Duodenal mucosa (tissue), 2 donors: Measurements from ENCODE around the gene GLO1.
"Not testable (repeated sequence)": the region's sequence is repeated elsewhere in the genome, so short reads cannot be mapped to it uniquely, and the experiment has no call there.

Experiments used
- H3K27ac ChIP-seq: one replicate; pipeline ENCODE4 v1.7.0; 2013; ENCODE audit warnings: low read depth, low read length
- H3K27me3 ChIP-seq, 2 donors: one replicate each; pipeline ENCODE4 v1.7.0; 2013; ENCODE audit warnings: low read length in 2 of 2, control low read depth in 1 of 2; ENCODE audit not compliant: insufficient read depth in 2 of 2, control insufficient read depth in 1 of 2
- H3K36me3 ChIP-seq, 2 donors: one replicate each; pipeline ENCODE4 v1.7.0; 2013; ENCODE audit warnings: low read length in 2 of 2, control low read depth in 1 of 2; ENCODE audit not compliant: insufficient read depth in 2 of 2, control insufficient read depth in 1 of 2
- H3K4me1 ChIP-seq, 2 donors: one replicate each; pipeline ENCODE4 v1.7.0; 2013; ENCODE audit warnings: low read length in 2 of 2, control low read depth in 1 of 2; ENCODE audit not compliant: insufficient read depth in 2 of 2, control insufficient read depth in 1 of 2
- H3K4me3 ChIP-seq, 2 donors: one replicate each; pipeline ENCODE4 v1.7.0; 2013; ENCODE audit warnings: low read length in 2 of 2, low read depth in 1 of 2
- H3K9ac ChIP-seq, 2 donors: one replicate each; pipeline ENCODE4 v1.7.0; 2013; ENCODE audit warnings: low read length in 2 of 2, low read depth in 1 of 2
- H3K9me3 ChIP-seq, 2 donors: one replicate each; pipeline ENCODE4 v1.7.0; 2013; ENCODE audit warnings: low read length in 2 of 2, control low read depth in 1 of 2; ENCODE audit not compliant: control insufficient read depth in 1 of 2

Gene GLO1

DNA sequence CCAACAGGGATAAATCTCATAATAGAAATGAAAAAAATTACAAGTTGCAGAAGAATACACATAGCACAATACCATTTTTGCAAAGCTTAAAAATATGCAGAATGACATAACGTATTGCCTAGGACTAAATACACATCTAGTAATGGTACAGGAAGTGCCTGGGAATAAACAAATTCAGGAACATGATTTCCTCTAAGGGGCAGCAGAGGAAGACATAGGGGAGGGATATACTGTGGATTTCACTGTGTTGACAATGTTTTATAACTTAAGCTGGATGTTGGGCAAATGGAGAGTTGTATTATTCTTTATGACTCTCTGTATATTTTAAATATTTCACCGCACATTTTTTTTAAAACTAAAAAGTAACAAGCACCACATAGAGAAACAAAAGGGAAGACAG, 5.6 kb upstream of the GLO1 start:
- no peaks in the 10 kb centered on the region for H3K36me3 ChIP-seq
- H3K4me3 ChIP-seq, result no peak overlapping the region
- no peaks in the 10 kb centered on the region for H3K4me1 ChIP-seq
- no peak overlapping the region for H3K27ac ChIP-seq
- H3K9ac ChIP-seq, result no peak overlapping the region
- peaks cover under 1 to 4% of the 10 kb centered on the region in 2 donors for H3K27me3 ChIP-seq
- H3K9me3 ChIP-seq, result no peaks in the 10 kb centered on the region

DNA sequence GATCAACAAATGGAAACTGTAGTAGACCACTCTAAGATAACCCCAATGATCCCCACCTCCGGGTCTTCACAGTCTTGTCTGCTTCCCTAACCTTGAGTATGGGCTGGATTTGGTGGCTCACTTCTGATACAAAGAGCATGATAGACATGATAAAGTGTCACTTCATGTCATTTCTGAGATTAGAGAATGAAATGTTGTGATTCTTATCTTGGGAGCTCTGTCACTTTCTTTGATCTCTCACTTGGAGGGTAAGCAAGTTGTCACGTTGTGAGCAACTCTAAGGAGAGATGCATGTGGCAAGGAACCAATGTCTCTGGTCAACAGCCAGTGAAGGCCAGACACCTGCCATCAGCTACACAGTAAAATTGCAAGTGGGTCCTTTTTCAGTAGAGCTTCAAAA, 3.0 kb upstream of the GLO1 start:
- no peaks in the 10 kb centered on the region for H3K36me3 ChIP-seq

DNA sequence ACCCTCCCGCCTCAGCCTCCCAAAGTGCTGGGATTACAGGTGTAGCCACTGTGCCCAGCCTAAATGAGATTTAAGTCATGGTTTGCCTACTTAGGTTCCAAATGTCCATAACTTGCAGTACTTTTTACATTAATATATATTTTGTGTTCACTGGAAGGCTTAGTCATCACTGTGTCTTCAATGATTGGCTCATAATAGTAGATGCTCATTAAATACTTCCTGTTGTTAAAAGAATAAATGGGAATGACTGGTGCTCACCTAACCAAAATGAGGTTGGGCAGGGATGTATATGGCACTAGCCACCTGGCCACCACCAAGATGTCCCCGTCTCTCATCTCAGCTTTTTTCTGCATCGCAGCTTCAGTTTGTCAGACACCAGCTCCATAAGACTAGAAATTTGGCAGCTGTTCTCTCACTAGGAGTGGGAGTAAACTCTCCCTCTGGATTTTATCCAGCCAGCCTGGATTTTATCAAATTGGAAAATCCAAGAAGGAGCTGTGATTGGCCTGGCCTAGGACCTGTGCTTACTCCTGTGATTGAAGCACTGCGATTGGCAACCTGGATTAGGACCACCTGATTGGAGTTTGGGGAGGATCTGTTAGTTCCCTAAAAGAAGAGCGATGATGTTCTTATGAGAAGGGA, 1.1 kb upstream of the GLO1 start:
- H3K27me3 ChIP-seq, result no peaks in the 10 kb centered on the region
- H3K4me3 ChIP-seq, result no peak overlapping the region
- no peaks in the 10 kb centered on the region for H3K36me3 ChIP-seq
- no peak overlapping the region for H3K27ac ChIP-seq
- peaks cover 3% of the 10 kb centered on the region in 2 donors for H3K4me1 ChIP-seq
- H3K9ac ChIP-seq, result no peak overlapping the region
- H3K9me3 ChIP-seq, result peaks cover 5% of the 10 kb centered on the region in 2 donors

More for the DNA sequence above, 3.0 kb upstream of the GLO1 start:
- Histone ChIP-seq H3K9me3 (no peaks in the 10 kb centered on the region), H3K27ac (no peak overlapping the region), H3K4me3 (no peak overlapping the region), H3K9ac (no peak overlapping the region), H3K27me3 (no peaks in the 10 kb centered on the region), H3K4me1 (peaks cover 3% of the 10 kb centered on the region in 2 donors)

DNA sequence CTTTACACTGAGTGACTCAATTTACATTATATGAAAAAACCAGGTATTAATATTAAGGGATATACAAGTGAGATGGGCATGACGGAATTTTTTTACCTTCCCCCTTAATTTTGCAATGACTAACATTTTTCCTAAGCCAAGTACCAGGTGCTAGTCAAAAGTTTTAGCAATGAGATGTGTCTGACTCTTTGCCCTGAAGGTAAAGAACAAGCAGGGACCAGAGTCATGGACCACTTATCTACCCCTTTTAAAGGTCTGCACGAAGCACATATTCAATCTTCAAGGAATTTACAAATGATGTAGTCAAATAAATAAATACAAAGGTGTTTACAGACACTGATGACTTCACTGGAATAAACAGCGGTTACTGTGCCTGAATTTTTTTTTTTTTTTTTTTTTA, 1.4 kb downstream of the GLO1 start:
- Histone ChIP-seq H3K9ac (no peak overlapping the region), H3K9me3 (peaks cover 5% of the 10 kb centered on the region in 2 donors), H3K4me1 (peaks cover 3 to 4% of the 10 kb centered on the region in 2 donors), H3K36me3 (no peaks in the 10 kb centered on the region), H3K27me3 (no peaks in the 10 kb centered on the region), H3K4me3 (peak overlapping the region in 1 of 2 donors; percentile 31), H3K27ac (no peak overlapping the region)

DNA sequence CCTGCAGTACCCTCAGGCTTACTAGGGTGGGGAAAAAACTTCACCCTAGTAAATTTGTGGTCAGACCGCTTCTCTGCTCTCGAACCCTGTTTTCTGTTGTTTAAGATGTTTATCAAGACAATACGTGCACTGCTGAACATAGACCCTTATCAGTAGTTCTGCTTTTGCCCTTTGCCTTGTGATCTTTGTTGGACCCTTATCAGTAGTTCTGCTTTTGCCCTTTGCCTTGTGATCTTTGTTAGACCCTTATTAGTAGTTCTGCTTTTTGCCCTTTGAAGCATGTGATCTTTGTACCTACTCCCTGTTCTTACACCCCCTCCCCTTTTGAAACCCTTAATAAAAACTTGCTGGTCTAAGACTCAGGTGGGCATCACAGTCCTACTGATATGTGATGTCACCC, 3.2 kb downstream of the GLO1 start:
- H3K4me3 ChIP-seq, H3K9me3 ChIP-seq, H3K27ac ChIP-seq, H3K9ac ChIP-seq, H3K36me3 ChIP-seq, H3K27me3 ChIP-seq: not testable (repeated sequence)
- peaks cover 13% of the 10 kb centered on the region in 2 donors for H3K4me1 ChIP-seq

DNA sequence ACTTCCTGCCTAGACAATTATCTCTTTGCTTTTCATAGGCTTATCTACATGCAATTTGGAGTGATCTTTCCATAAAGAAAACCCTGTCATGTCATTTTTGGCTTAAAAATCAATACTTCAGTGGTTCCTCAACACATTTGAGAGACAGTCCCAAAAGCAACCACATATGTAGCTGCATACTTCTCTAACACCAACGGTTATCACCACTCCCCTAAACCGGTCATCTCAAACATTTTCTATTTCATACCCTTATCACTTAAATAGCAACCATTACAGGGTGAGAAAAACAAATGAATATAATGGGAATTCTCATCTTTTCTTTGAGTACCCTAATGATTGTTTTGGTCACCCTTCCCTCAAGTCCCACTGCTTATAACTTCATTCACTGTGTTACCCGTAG, 5.1 kb downstream of the GLO1 start:
- no peaks in the 10 kb centered on the region for H3K36me3 ChIP-seq
- H3K27ac ChIP-seq, result no peak overlapping the region
- no peak overlapping the region for H3K9ac ChIP-seq
- H3K4me3 ChIP-seq, result no peak overlapping the region
- no peaks in the 10 kb centered on the region for H3K27me3 ChIP-seq
- H3K9me3 ChIP-seq, result peaks cover 5% of the 10 kb centered on the region in 2 donors
- peaks cover 10 to 13% of the 10 kb centered on the region in 2 donors for H3K4me1 ChIP-seq

DNA sequence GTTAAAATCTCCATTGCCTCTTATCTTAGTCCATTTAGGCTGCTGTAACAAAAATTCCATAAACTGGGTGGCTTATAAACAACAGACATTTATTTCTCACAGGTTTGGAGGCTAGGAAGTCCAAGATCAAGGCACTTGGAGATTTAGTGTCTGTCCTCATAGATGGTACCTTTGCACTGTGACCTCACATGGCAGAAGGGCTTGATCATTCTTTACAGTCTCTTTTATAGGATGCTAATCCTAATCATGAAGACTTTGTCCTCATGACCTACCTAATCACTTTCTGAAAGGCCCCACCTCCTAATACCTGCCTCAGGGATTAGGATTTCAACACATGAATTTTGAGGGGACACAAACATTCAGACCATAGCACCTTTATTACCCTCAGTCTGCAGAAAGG, 6.6 kb downstream of the GLO1 start:
- Histone ChIP-seq H3K4me1 (peaks cover 10% of the 10 kb centered on the region in 2 donors), H3K9ac (no peak overlapping the region), H3K27me3 (no peaks in the 10 kb centered on the region), H3K9me3 (peaks cover 5% of the 10 kb centered on the region in 2 donors), H3K27ac (no peak overlapping the region), H3K36me3 (no peaks in the 10 kb centered on the region), H3K4me3 (no peak overlapping the region)

DNA sequence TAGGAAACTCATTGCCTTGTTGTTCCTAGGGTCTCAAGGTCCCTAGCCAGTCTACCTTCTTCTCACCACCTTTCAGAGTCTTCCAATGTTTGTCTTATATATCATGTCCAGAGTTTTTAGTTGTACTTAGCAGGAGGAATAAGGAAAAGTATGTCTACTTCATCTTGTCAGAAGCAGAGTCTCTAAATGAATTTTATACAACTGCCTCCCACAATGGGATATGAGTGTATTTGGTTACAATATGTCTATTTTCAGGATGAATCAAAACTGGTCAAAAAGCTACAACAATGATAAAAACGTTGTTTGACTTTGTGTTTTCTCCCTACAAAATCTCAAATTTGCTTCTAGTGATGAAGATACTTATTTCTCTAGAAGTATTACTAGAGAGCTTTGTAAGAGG, 7.0 kb downstream of the GLO1 start:
- H3K4me3 ChIP-seq, result no peak overlapping the region
- H3K36me3 ChIP-seq, result no peaks in the 10 kb centered on the region
- H3K27ac ChIP-seq, result no peak overlapping the region
- H3K9ac ChIP-seq, result no peak overlapping the region
- H3K9me3 ChIP-seq, result peaks cover 5% of the 10 kb centered on the region in 2 donors
- no peaks in the 10 kb centered on the region for H3K27me3 ChIP-seq
- peaks cover 10% of the 10 kb centered on the region in 2 donors for H3K4me1 ChIP-seq

DNA sequence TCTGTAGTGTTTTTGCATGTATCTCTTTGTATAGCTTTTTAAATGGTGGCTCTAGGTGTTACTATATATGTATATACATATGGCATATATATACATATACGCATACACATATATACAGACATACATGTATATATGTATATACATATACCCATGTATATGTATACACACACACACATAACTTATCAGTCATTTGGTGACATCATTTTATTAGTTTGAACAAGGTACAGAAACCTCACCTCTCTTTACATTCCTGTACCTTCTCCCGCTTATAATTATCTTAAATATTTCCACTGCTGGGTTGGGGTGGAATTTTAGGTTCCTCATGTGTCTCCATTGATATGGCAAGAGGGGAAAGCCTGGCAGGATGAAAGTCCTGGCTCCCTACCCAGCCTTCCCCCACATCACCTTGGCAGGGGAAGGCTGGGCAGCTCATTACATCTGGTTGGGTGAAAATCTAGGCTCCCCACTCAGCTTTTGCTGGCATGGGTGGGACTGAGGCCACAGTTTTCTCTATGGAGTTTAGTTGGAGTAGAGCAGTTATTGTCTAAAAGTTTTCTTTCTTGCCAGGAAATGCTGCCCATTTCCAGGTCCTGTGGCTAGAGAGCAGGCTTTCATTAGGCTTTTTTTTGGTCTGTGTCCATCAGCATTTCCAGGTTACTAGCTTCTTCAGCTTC, 7.6 kb downstream of the GLO1 start:
- Histone ChIP-seq H3K36me3 (no peaks in the 10 kb centered on the region), H3K27ac (no peak overlapping the region), H3K4me3 (no peak overlapping the region)

DNA sequence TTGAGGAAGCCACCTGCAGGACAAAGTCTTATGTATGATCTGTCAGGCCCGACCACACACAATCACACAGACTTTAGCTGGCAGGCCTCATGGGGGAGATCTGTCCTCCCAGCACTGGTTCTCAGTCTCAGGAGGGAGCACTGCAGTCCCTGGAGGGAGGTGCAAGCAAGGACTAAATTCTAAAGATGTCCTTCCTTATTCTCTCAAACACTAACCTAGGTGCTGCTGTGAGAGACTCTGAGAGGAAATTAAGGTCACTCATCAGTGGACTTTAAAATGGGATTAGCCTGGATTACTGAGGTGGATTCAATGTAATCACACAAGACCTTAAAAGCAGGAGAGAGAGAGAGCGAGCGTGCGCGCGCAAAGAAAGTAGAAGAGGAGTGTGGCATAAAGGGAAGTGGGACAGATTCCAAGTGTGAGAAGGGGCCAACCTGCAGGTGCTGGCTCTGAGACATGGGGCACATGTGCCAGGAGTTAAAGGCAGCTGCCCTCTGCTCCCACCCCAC, 14.3 kb downstream of the GLO1 start:
- H3K27ac ChIP-seq, result no peak overlapping the region
- H3K27me3 ChIP-seq, result no peaks in the 10 kb centered on the region
- H3K9me3 ChIP-seq, result no peaks in the 10 kb centered on the region
- peaks cover 10 to 15% of the 10 kb centered on the region in 2 donors for H3K4me1 ChIP-seq
- H3K36me3 ChIP-seq, result no peaks in the 10 kb centered on the region
- peak overlapping the region in 1 of 2 donors; percentile 28 for H3K4me3 ChIP-seq
- H3K9ac ChIP-seq, result no peak overlapping the region

More for the DNA sequence above, 7.6 kb downstream of the GLO1 start:
- Histone ChIP-seq H3K9me3 (peaks cover 4% of the 10 kb centered on the region in 2 donors), H3K4me1 (peaks cover 10% of the 10 kb centered on the region in 2 donors), H3K9ac (no peak overlapping the region), H3K27me3 (no peaks in the 10 kb centered on the region)
